Activated CD4-positive, alpha-beta T cell treated with anti-CD3 and anti-CD28 coated beads, Interleukin-2, amount 50 U/mL, for 48 hours (primary cell): ENCODE data around the gene CAPRIN2.
A peak's percentile ranks its signal among the peaks of the same experiment; 100 is the strongest.

Experiments
- DNase-seq, 2 experiments: peaks; one replicate each; pipeline ENCODE4 v3.0.0-alpha.2; 2020

Gene CAPRIN2

DNA sequence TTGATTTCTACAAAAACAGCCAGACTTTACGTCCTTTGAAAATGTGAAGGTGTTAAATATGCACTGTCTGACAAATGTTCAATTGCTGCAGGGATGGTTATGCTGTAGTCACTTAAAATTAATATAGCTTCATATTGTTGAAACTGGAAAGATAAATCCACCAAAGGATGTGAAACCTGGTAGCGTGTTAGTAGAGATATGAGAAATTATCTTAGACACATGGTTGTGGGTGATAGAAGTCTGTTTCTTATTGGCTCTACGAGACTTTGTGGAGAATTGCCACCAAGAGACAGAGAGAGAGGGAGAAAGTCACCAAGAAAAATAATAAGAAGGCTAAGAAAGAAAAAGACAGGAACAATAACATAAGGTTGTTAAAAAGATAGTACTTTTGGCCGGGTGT lies 2.6 kb upstream of the CAPRIN2 start:
- DNase-seq, result no peak

GRCh38 chr12:30756074-30756473 lies 1.3 kb upstream of the CAPRIN2 start:
- no peak for DNase-seq

DNA sequence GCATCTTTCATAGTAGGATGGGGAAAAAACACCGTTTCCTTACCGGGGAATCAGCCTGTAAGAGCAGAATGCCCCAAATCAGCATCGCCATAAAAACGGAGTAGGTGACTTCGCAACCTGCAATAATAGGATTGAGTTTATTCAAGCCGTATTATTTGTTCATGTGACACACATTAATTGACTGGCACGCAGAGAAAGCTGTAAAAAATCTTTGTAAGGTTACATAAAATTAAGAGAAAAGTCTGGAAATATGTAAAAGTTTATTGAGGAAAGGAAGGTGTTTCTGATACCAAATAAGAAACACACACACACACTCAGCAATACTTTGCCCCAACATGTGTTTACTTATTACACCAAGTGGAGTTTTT lies 628 bp upstream of the CAPRIN2 start:
- DNase-seq, result no peak

GRCh38 chr12:30754383-30754749 lies 385 bp downstream of the CAPRIN2 start:
- DNase-seq, result no peak

DNA sequence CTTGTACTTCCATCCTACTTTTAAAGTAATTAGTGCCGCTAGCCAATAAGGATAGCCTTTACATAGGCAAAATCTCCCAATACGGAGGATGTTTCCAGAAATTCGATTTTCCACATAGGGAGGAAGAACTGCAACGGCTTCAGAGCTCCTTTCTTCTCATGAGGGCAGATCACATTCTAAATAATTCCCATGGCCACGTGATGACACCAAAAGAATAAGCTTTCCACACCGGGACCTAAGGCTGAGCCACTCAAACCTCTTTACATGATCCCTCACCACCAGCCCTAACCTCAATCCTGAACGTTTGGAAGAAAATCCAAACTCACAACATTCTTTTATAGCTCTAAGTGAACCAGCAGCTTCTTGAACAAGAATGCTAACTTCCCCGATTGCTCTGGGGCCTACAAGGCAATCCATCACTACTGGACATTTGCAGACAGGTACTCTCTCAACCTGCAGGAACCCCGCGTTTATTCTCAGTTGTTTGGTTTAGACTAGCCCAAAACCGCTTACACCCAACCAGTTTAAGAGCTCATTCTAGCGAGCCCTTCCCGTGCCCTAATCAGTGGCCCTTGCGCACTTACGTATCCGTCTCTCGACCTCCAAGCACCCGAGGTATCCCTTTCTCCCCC lies 884 bp downstream of the CAPRIN2 start:
- no peak for DNase-seq

GRCh38 chr12:30753233-30753632 lies 1.5 kb downstream of the CAPRIN2 start:
- DNase-seq, result peak; percentile 4 to 10

DNA sequence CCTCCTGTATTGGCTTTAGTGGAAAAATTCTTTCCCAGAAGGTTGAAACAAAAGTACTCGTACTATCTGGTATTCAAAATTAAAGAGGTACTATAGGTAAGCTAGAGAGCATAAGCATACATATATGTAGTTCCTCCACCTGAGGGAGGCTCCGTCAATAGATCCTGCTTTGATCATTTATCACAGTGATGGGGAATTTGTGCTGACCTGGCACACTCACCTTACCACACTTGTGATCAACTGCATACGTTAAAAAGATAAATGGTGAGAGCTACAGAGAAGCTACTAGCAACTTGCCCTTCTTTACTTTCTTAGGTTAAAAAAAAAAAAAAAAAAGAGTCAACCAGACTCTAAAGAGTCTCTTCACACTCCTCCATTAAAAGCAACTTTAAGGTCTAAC lies 2.5 kb downstream of the CAPRIN2 start:
- DNase-seq, result no peak

DNA sequence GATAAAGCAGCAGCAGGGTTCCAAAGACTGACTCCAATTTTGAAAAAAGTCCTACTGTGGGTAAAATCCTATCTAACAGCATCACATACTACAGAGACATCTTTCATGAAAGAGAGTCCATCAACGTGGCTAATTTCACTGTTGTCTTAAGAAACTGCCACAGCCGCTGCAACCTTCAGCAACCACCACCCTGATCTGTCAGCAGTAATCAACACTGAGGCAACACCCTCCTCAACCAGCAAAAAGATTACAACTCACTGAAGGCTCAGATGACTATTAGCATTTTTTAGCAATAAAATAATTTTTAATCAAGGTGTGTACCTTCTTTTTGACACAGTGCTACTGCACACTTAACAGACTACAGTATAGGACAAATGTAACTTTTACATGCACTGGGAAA lies 6.6 kb downstream of the CAPRIN2 start:
- no peak for DNase-seq

DNA sequence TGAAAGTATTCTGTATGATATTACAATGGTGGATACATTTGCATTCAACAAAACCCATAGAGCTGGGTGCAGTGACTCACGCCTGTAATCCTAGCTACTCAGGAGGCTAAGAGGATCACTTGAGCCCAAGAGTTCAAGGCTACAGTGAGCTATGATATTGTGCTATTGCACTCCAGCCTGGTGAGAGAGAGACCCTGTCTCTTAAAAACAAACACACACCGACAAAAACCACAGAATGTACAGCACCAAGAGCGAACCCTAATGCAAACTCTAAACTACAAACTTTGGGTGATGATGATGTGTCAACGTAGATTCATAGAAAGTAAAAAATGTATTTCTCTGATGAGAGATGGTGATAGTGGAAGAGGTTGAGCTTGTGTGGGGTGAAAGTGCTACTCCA lies 8.6 kb downstream of the CAPRIN2 start:
- DNase-seq, result no peak

- no peak for DNase-seq
Measured at GRCh38 chr12:30744321-30744720, 10.4 kb downstream of the CAPRIN2 start.

- no peak for DNase-seq
Measured at GRCh38 chr12:30740274-30740673, 14.5 kb downstream of the CAPRIN2 start.

GRCh38 chr12:30739020-30739419 lies 15.7 kb downstream of the CAPRIN2 start:
- DNase-seq, result no peak

- DNase-seq, result no peak
Measured at GRCh38 chr12:30732954-30733637, 21.7 kb downstream of the CAPRIN2 start.

- no peak for DNase-seq
Measured at GRCh38 chr12:30730011-30730410, 24.7 kb downstream of the CAPRIN2 start.

DNA sequence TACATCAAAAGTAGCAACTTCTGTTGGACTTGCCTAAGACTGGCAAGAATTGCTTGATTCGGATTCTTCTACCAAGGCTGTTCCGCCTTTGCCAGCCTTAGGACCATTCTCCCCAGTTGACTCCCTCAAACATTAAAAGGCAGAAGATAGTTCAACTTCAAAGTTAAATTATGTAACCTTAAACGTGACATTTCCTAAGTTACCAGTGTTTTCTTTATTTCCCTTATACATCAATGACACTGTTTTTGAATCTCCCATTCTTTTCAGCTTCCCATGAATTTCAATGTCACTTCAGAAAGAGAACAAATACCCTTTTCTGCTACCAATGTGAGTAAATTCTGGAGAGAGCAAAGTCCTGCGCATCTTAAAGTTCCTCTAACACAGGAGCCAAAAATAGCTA lies 25.2 kb downstream of the CAPRIN2 start:
- DNase-seq, result no peak

DNA sequence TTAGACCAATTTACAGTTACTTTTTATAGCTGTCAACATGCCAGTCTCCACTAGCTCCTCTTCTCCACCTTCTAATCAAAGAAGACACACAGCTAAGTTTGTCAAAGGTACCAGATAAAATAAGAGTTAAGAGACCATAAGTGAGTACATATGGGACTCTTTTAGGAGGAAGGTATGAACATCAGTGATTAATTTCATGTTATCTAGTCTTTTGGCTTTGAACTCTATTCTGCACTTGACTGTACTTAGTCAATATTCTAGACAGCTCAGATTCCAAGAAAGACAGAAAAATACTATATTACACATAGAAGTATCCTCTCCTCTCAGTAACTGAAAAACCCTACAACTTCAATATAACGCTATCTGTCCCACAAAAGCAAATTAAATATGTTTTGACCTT lies 28.1 kb downstream of the CAPRIN2 start:
- DNase-seq, result no peak

GRCh38 chr12:30725739-30726138 lies 29.0 kb downstream of the CAPRIN2 start:
- no peak for DNase-seq

DNA sequence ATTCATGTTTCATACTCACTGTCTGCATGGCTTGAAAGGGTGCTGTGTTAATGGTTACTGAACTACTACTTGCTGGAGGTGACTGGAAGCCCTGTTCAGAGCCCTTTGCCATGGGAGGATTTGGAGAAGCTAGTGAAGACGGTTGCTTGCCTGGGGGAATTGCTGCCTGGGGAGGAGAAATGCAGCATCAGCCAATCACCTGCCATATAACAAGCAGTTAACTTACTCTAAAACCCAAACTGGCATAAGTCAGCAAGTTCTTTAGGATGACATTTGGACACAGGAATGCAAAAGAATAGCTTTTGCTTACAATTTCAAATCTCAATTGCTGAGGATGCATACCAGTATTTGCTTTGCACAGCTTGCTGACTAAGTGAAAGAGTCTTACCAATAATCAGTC lies 35.7 kb downstream of the CAPRIN2 start:
- no peak for DNase-seq

DNA sequence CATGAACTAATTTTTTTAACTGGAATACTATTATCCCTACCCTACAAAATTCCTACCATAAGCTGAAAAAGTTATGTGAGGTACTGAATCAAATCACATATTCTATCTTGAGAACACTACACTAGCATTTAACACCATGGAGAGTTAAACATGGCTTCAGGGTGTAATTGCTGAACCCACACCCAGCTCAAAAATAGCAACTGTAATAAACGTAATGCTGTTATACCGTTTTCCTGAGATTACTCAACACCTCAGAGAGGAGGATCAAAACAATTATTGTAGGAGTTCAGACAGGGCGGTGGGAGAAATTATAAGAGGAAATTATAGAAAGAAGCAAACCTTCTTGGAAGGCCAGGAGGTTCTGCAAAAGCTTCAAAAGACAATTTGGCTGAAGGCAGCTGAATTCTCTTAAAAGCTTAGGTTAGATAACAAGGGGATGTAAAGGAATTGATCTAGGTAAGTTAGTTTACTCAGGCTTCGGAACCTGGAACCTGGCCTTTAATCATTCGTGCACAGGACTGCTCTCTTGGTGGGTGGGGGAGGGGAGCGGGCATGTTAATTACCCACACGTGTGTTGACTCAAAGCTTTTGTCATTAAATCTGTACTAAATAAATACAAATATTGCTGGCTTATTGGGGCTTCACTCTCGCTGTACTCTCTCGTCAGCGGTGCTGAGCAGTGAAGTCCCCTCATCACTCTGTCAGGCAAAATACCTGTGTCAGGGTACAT lies 47.0 kb downstream of the CAPRIN2 start:
- no peak for DNase-seq

DNA sequence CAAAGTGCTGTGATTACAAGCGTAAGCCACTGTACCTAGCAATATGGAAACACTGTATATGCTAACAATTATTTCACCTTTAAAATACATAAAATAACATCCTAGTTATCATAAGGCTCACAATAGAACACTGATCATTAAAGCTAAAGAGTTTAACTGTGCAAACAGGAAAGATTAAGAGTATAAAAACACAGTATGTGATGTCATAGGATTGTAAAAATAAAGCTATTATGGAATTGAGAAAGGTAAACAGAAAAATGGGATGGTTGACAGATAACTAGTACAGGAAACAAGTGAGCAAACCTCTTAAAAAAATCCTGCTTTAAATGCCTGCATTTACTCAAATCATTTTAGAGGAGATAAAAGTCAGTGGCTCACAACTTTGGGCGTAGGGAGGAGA lies 48.3 kb downstream of the CAPRIN2 start:
- no peak for DNase-seq

DNA sequence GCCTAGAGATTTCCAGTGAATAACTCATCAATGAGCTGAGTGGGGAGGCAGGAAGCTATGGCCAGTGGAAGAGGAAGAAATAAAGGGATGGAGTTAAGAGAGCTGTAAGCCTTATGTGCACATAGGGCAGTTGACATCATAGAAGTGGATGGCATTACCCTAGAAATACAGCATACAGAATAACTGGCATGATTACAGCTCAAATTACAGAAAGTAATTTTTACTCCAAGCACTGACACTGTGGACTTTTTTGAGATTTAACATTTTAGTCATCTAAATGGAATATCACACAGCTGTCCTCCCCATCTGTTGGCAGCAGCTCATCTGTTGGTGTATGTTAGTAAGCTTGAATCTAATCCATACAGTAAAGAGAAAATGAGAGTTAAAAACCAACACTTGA lies 53.7 kb downstream of the CAPRIN2 start:
- DNase-seq, result no peak

GRCh38 chr12:30700216-30700900 lies 54.4 kb downstream of the CAPRIN2 start:
- DNase-seq, result no peak

- DNase-seq, result no peak
Measured at GRCh38 chr12:30698346-30698745, 56.4 kb downstream of the CAPRIN2 start.

- no peak for DNase-seq
Measured at GRCh38 chr12:30696943-30697342, 57.8 kb downstream of the CAPRIN2 start.
